HEK293 (cell line): ENCODE measurements around the gene SUPT4H1.

Source experiments
- MZF1 ChIP-seq: fragments of 450-650 bp; formaldehyde crosslinking; IDR thresholded peaks from 2 replicates; pipeline ENCODE4 v1.5.1; 2017; ENCODE audit warnings: missing biosample characterization, missing genetic modification characterization, borderline replicate concordance
- ZBTB20 ChIP-seq: fragments of 450-650 bp; formaldehyde crosslinking; IDR thresholded peaks from 2 replicates; pipeline ENCODE4 v1.5.1; 2016; ENCODE audit warnings: missing biosample characterization, missing genetic modification characterization
- ZNF311 ChIP-seq: fragments of 450-650 bp; formaldehyde crosslinking; IDR thresholded peaks from 2 replicates; pipeline ENCODE4 v1.5.1; 2017; ENCODE audit warnings: missing biosample characterization, missing genetic modification characterization, borderline replicate concordance
- ZNF404 ChIP-seq: fragments of 450-650 bp; formaldehyde crosslinking; IDR thresholded peaks from 2 replicates; pipeline ENCODE4 v1.5.1; 2017; ENCODE audit warnings: missing biosample characterization, missing genetic modification characterization
- ZNF558 ChIP-seq: fragments of 450-650 bp; formaldehyde crosslinking; IDR thresholded peaks from 2 replicates; pipeline ENCODE4 v1.5.1; 2016; ENCODE audit warnings: missing biosample characterization, missing genetic modification characterization
- ZNF561 ChIP-seq: fragments of 450-650 bp; IDR thresholded peaks from 2 replicates; pipeline ENCODE4 v1.5.1; 2018; ENCODE audit warnings: missing biosample characterization, missing genetic modification characterization, borderline replicate concordance
- TF ChIP-seq, protein P1 (sequence below): fragments of 450-650 bp; formaldehyde crosslinking; IDR thresholded peaks from 2 replicates; pipeline ENCODE4 v1.5.1; 2016; ENCODE audit warnings: missing biosample characterization, missing genetic modification characterization
- TF ChIP-seq, protein P2 (sequence below): fragments of 450-650 bp; formaldehyde crosslinking; IDR thresholded peaks from 2 replicates; pipeline ENCODE4 v1.5.1; 2016; ENCODE audit warnings: missing biosample characterization, missing genetic modification characterization
- TF ChIP-seq, protein P3 (sequence below): fragments of 450-650 bp; formaldehyde crosslinking; IDR thresholded peaks from 2 replicates; pipeline ENCODE4 v1.5.1; 2016; ENCODE audit warnings: missing biosample characterization, missing genetic modification characterization, borderline replicate concordance

DNA sequence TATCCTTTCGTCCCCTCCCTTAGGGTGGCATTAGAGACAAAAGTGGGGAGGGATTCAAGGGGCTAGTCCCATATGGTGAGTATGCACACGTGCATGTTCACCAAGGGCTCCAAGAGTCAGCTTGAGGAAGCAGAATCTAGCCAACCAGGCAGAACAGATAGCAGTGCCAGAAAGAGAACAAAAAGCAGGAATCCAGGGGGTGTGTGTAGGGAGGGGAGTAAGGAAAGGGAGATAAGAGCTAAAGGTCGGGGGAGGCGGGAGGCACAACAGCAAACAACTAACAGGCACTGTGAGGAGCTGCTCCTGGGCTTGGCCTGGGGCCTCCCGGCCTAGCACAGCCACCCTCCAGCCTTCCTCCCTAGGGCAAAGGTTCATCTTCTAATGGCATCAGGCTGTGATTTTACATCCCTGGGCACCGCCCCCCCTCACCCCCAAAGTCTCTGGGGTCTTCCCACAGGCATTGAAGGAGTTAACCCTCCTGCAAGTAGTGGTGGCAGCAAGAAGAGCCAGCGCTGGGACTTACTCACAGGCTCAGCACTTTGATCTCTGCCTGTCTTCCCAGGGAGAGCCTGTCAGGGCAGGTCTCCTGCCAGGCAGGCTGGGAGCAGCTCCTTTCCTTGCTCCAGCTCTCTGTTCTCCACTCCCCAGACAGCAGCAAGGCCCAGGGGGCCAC, 12.4 kb upstream of the SUPT4H1 start:
- TF ChIP-seq, protein P1, sequence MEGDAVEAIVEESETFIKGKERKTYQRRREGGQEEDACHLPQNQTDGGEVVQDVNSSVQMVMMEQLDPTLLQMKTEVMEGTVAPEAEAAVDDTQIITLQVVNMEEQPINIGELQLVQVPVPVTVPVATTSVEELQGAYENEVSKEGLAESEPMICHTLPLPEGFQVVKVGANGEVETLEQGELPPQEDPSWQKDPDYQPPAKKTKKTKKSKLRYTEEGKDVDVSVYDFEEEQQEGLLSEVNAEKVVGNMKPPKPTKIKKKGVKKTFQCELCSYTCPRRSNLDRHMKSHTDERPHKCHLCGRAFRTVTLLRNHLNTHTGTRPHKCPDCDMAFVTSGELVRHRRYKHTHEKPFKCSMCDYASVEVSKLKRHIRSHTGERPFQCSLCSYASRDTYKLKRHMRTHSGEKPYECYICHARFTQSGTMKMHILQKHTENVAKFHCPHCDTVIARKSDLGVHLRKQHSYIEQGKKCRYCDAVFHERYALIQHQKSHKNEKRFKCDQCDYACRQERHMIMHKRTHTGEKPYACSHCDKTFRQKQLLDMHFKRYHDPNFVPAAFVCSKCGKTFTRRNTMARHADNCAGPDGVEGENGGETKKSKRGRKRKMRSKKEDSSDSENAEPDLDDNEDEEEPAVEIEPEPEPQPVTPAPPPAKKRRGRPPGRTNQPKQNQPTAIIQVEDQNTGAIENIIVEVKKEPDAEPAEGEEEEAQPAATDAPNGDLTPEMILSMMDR (tag by site-specific recombination): no peak
- no peak for TF ChIP-seq ZNF558 (tag by site-specific recombination)
- no peak for TF ChIP-seq ZBTB20 (tag by site-specific recombination)
- no peak for TF ChIP-seq ZNF311 (tag by site-specific recombination)
- TF ChIP-seq, protein P2, sequence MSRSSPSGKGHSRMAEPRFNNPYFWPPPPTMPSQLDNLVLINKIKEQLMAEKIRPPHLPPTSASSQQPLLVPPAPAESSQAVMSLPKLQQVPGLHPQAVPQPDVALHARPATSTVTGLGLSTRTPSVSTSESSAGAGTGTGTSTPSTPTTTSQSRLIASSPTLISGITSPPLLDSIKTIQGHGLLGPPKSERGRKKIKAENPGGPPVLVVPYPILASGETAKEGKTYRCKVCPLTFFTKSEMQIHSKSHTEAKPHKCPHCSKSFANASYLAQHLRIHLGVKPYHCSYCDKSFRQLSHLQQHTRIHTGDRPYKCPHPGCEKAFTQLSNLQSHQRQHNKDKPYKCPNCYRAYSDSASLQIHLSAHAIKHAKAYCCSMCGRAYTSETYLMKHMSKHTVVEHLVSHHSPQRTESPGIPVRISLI (tag by site-specific recombination): no peak
- no peak for TF ChIP-seq ZNF404 (tag by site-specific recombination)
- TF ChIP-seq, protein P3, sequence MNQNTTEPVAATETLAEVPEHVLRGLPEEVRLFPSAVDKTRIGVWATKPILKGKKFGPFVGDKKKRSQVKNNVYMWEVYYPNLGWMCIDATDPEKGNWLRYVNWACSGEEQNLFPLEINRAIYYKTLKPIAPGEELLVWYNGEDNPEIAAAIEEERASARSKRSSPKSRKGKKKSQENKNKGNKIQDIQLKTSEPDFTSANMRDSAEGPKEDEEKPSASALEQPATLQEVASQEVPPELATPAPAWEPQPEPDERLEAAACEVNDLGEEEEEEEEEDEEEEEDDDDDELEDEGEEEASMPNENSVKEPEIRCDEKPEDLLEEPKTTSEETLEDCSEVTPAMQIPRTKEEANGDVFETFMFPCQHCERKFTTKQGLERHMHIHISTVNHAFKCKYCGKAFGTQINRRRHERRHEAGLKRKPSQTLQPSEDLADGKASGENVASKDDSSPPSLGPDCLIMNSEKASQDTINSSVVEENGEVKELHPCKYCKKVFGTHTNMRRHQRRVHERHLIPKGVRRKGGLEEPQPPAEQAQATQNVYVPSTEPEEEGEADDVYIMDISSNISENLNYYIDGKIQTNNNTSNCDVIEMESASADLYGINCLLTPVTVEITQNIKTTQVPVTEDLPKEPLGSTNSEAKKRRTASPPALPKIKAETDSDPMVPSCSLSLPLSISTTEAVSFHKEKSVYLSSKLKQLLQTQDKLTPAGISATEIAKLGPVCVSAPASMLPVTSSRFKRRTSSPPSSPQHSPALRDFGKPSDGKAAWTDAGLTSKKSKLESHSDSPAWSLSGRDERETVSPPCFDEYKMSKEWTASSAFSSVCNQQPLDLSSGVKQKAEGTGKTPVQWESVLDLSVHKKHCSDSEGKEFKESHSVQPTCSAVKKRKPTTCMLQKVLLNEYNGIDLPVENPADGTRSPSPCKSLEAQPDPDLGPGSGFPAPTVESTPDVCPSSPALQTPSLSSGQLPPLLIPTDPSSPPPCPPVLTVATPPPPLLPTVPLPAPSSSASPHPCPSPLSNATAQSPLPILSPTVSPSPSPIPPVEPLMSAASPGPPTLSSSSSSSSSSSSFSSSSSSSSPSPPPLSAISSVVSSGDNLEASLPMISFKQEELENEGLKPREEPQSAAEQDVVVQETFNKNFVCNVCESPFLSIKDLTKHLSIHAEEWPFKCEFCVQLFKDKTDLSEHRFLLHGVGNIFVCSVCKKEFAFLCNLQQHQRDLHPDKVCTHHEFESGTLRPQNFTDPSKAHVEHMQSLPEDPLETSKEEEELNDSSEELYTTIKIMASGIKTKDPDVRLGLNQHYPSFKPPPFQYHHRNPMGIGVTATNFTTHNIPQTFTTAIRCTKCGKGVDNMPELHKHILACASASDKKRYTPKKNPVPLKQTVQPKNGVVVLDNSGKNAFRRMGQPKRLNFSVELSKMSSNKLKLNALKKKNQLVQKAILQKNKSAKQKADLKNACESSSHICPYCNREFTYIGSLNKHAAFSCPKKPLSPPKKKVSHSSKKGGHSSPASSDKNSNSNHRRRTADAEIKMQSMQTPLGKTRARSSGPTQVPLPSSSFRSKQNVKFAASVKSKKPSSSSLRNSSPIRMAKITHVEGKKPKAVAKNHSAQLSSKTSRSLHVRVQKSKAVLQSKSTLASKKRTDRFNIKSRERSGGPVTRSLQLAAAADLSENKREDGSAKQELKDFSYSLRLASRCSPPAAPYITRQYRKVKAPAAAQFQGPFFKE (tag by site-specific recombination): no peak
- no peak for TF ChIP-seq MZF1 (tag by site-specific recombination)
- TF ChIP-seq ZNF561 (tag by site-specific recombination): no peak
